Peyer's patch (tissue), 4 donors: ENCODE data around the gene ANKAR. TPM values are rescaled to one million over a fixed set of nuclear protein-coding genes. Genes with fewer than 3 reads are reported as not detected.

ENCODE experiments used
- DNase-seq, 3 donors: peaks; one replicate each; pipeline ENCODE4 v3.0.0-alpha.2; 2017 to 2019
- H3K27ac ChIP-seq, 4 donors: fragments of 200-600 bp; sonication (generic); one replicate each; pipeline ENCODE4 v1.5.1; 2016 to 2019
- H3K27me3 ChIP-seq, 2 donors: fragments of 200-600 bp; sonication (generic); one replicate each; pipeline ENCODE4 v1.5.1; 2019
- H3K36me3 ChIP-seq, 3 donors: fragments of 200-600 bp; sonication (generic); one replicate each; pipeline ENCODE4 v1.5.1; 2016 to 2019
- H3K4me1 ChIP-seq, 4 donors: fragments of 200-600 bp; sonication (generic); one replicate each; pipeline ENCODE4 v1.5.1; 2016 to 2019
- H3K4me3 ChIP-seq, 4 donors: fragments of 200-600 bp; sonication (generic); 1 replicate in 3 of 4; 2 replicates in 1 of 4; pipeline ENCODE4 v1.5.1; 2016 to 2019; ENCODE audit warnings: mild to moderate bottlenecking in 1 of 4
- H3K9me3 ChIP-seq, 4 donors: fragments of 200-600 bp; sonication (generic); one replicate each; pipeline ENCODE4 v1.5.1; 2016 to 2019; ENCODE audit warnings: mild to moderate bottlenecking in 1 of 4
- CTCF ChIP-seq, 6 experiments: fragments of 450-650 bp in 4 of 6; fragments of 200-600 bp in 2 of 6; sonication (generic) in 1 of 6; IDR thresholded peaks; one replicate each; pipeline ENCODE4 v1.5.1; 2017 to 2019; ENCODE audit warnings: antibody characterized with exemption in 6 of 6, mild to moderate bottlenecking in 3 of 6, moderate library complexity in 1 of 6
- POLR2A ChIP-seq, 2 donors: fragments of 450-650 bp; IDR thresholded peaks; one replicate each; pipeline ENCODE4 v1.5.1; 2017; ENCODE audit warnings: antibody characterized with exemption in 2 of 2, mild to moderate bottlenecking in 2 of 2, moderate library complexity in 2 of 2
- total RNA-seq, 4 donors: library from RNA; depleted of rRNA; stranded (reverse); fragments of >200 nt; gene quantifications; one replicate each; pipeline ENCODE4 v1.1.0, GENCODE V29; 2016

ANKAR gene
- total RNA-seq, 4 donors from 2014 or later: 6.6 to 20.5 (median 15.9) TPM

DNA sequence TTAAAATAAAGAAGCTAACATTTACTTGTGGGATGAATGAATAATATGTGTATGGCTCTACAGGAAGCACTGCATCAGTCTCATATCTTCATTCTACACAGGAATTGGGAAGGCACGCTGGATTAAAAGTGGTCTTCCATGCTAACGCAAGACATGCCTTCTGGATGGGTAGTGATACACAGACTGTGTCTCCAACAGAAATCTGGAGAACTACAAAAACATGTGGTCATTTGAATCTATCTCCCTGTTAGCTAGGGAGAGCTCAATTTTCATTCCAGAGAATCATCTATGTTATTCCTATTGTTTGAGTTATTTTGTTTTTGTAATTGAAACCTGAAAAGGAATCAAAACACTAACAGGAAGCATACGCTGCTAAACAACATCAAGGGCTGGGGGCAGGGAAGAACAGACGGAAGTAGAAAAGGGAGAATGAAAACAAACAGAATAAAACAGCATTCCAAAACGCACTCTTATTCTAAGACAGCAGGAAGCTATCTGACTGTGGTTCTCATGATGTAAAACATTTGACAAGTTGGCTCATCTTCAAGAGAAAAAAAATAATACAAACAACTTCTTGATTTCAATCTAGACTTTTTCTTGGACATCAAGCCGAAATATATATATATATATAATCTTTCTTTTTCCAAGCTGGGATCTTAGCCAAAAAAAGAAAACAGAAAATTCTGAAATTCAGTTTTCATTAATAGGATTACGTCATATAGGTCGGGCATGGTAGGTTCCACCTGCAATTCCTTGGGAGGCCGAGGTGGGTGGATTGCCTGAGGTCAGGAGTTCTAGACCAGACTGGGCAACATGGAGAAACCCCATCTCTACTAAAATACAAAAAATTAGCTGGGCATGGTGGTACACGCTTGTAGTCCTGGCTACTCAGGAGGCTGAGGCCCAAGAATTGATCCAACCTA, 44.7 kb upstream of the ANKAR start:
- H3K4me3 ChIP-seq: no peak overlapping the region
- H3K9me3 ChIP-seq: no peaks in the 10 kb centered on the region
- no peaks in the 10 kb centered on the region for H3K4me1 ChIP-seq
- DNase-seq: no peak
- no peak overlapping the region for H3K27ac ChIP-seq
- TF ChIP-seq CTCF (IDR thresholded peaks at IDR 0.05) (no peak), POLR2A (IDR thresholded peaks at IDR 0.05) (no peak)
- no peaks in the 10 kb centered on the region for H3K36me3 ChIP-seq
- no peaks in the 10 kb centered on the region for H3K27me3 ChIP-seq

DNA sequence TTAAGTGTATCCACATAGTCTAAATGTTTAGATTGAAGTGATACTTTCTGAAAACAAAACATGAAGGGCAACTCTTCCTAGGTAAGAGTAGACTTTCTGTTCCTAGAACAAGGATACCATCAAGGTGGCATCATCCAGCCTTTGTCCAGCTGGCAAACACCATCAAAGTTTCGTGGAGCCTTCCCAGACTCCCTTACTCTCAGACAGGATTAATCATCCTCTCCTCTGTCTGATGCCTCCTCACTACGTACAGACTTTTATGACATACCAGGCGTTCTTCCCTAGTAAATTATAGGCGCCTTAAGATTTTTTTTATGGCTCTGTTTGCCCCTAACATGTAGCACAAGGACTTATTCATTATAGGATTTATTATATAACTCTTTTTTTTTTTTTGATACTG, 42.6 kb upstream of the ANKAR start:
- H3K4me1 ChIP-seq: no peaks in the 10 kb centered on the region
- no peaks in the 10 kb centered on the region for H3K9me3 ChIP-seq
- no peak overlapping the region for H3K27ac ChIP-seq
- H3K36me3 ChIP-seq: no peaks in the 10 kb centered on the region
- no peak for TF ChIP-seq POLR2A (IDR thresholded peaks at IDR 0.05)
- no peak for DNase-seq
- no peak overlapping the region for H3K4me3 ChIP-seq
- H3K27me3 ChIP-seq: no peaks in the 10 kb centered on the region

DNA sequence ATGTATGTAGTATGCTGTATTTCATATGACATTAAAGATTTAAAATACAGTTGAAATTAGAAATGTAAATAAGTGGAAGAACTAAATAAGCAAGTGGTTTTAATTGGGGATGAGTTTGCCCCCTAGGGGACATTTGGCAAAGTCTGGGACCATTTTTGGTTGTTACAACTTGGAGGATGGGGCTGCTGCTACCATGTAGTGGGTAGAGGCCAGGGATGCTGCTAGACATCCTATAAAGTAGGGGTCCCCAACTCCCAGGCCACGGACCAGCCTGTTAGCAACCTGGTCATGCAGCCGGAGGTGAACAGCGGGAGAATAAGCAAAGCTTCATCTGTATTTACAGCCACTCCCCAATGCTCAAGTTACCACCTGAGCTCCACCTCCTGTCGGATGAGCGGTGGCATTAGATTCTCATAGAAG, 41.1 kb upstream of the ANKAR start:
- no peak overlapping the region for H3K4me3 ChIP-seq
- no peaks in the 10 kb centered on the region for H3K4me1 ChIP-seq
- no peak for DNase-seq
- no peak overlapping the region for H3K27ac ChIP-seq
- TF ChIP-seq POLR2A (IDR thresholded peaks at IDR 0.05) (no peak), CTCF (IDR thresholded peaks at IDR 0.05) (peak in 3 of 6 experiments; percentile 9 to 17 (median 16))
- H3K27me3 ChIP-seq: no peaks in the 10 kb centered on the region
- no peaks in the 10 kb centered on the region for H3K9me3 ChIP-seq
- no peaks in the 10 kb centered on the region for H3K36me3 ChIP-seq

- TF ChIP-seq POLR2A (IDR thresholded peaks at IDR 0.05) (no peak), CTCF (IDR thresholded peaks at IDR 0.05) (no peak)
- no peaks in the 10 kb centered on the region for H3K36me3 ChIP-seq
- H3K27me3 ChIP-seq: no peaks in the 10 kb centered on the region
- DNase-seq: no peak
- H3K9me3 ChIP-seq: no peaks in the 10 kb centered on the region
- H3K4me3 ChIP-seq: no peak overlapping the region
- no peak overlapping the region for H3K27ac ChIP-seq
- H3K4me1 ChIP-seq: peaks cover 0 to 6% (median 0%) of the 10 kb centered on the region in 4 donors
Observed at GRCh38 chr2:189635353-189635752, 39.1 kb upstream of the ANKAR start.

GRCh38 chr2:189638301-189639006, 36.0 kb upstream of the ANKAR start:
- peak overlapping the region in 1 of 4 donors; percentile 38 for H3K27ac ChIP-seq
- TF ChIP-seq CTCF (IDR thresholded peaks at IDR 0.05) (no peak), POLR2A (IDR thresholded peaks at IDR 0.05) (no peak)

More at GRCh38 chr2:189638301-189639006, 36.0 kb upstream of the ANKAR start:
- DNase-seq: no peak
- no peak overlapping the region for H3K4me3 ChIP-seq
- peaks cover 0 to 6% (median 0%) of the 10 kb centered on the region in 4 donors for H3K4me1 ChIP-seq
- no peaks in the 10 kb centered on the region for H3K36me3 ChIP-seq
- no peaks in the 10 kb centered on the region for H3K9me3 ChIP-seq
- H3K27me3 ChIP-seq: no peaks in the 10 kb centered on the region
